ENCODE data around the gene GRM1.

GRCh38 chr6:146066506-146066905, 37.6 kb downstream of the GRM1 start:
- no peak for TF ChIP-seq CTCF (IDR thresholded peaks at IDR 0.05)
- TF ChIP-seq POLR2A (IDR thresholded peaks at IDR 0.05), result no peak
